CD14-positive monocyte (primary cell): ENCODE data around the gene MAP7D1. TPM values are rescaled to one million over a fixed set of nuclear protein-coding genes. Genes with fewer than 3 reads are reported as not detected.

Source experiments
- DNase-seq, 3 donors: peaks; one replicate each; pipeline ENCODE4 v3.0.0-alpha.2; 2011 to 2022
- H2AFZ ChIP-seq: 2 replicates; pipeline ENCODE4 v1.6.0; 2012; ENCODE audit warnings: mild to moderate bottlenecking, low read depth, low read length, inconsistent platforms; ENCODE audit not compliant: insufficient read depth, poor library complexity, severe bottlenecking
- H3K27ac ChIP-seq, 2 donors: 1 replicate in 1 of 2; 2 replicates in 1 of 2; pipeline ENCODE4 v1.5.1; 2012 to 2013; ENCODE audit warnings: low read length in 2 of 2, control low read depth in 1 of 2, inconsistent platforms in 1 of 2, low read depth in 1 of 2, mild to moderate bottlenecking in 1 of 2
- H3K27me3 ChIP-seq, 2 donors: one replicate each; pipeline versions ENCODE4 v1.6.0 to v1.6.1; 2011 to 2013; ENCODE audit warnings: low read length in 2 of 2; ENCODE audit not compliant: control insufficient read depth in 2 of 2, insufficient read depth in 2 of 2
- H3K36me3 ChIP-seq, 2 donors: replicated peaks in 1 of 2; 1 replicate in 1 of 2; 2 replicates in 1 of 2; pipeline versions ENCODE4 v1.5.1 to v1.6.1; 2012 to 2013; ENCODE audit warnings: low read length in 2 of 2, control low read depth in 1 of 2, inconsistent platforms in 1 of 2, mild to moderate bottlenecking in 1 of 2; ENCODE audit not compliant: insufficient read depth in 2 of 2, control insufficient read depth in 1 of 2
- H3K4me1 ChIP-seq, 2 donors: 1 replicate in 1 of 2; 2 replicates in 1 of 2; pipeline versions ENCODE4 v1.5.1 to v1.6.1; 2012 to 2013; ENCODE audit warnings: low read length in 2 of 2, control low read depth in 1 of 2, inconsistent platforms in 1 of 2, mild to moderate bottlenecking in 1 of 2, moderate library complexity in 1 of 2; ENCODE audit not compliant: insufficient read depth in 2 of 2, control insufficient read depth in 1 of 2
- H3K4me2 ChIP-seq: replicated peaks from 2 replicates; pipeline ENCODE3; 2012; ENCODE audit warnings: low read length, moderate library complexity, mild to moderate bottlenecking; ENCODE audit not compliant: poor library complexity, severe bottlenecking; ENCODE audit errors: extremely low read depth
- H3K4me3 ChIP-seq, 3 experiments: fragments of 200-600 bp in 1 of 3; sonication (generic) in 1 of 3; replicated peaks in 1 of 3; 1 replicate in 2 of 3; 2 replicates in 1 of 3; pipeline ENCODE4 v1.5.1; 2011 to 2013; ENCODE audit warnings: low read length in 3 of 3, mild to moderate bottlenecking in 3 of 3, control low read depth in 2 of 3, low read depth in 2 of 3, inconsistent platforms in 1 of 3, moderate library complexity in 1 of 3
- H3K79me2 ChIP-seq: 2 replicates; pipeline ENCODE4 v1.6.0; 2012; ENCODE audit warnings: mild to moderate bottlenecking, control low read depth, inconsistent platforms, low read length, moderate library complexity; ENCODE audit not compliant: insufficient read depth
- H3K9ac ChIP-seq: 2 replicates; pipeline ENCODE4 v1.6.0; 2017; ENCODE audit warnings: low read length, mild to moderate bottlenecking; ENCODE audit not compliant: insufficient read depth, poor library complexity, severe bottlenecking
- H3K9me3 ChIP-seq, 2 donors: replicated peaks in 1 of 2; 1 replicate in 1 of 2; 2 replicates in 1 of 2; pipeline versions ENCODE4 v1.5.1 to v1.6.1; 2012 to 2013; ENCODE audit warnings: low read length in 2 of 2, control low read depth in 1 of 2; ENCODE audit not compliant: control insufficient read depth in 1 of 2, insufficient read depth in 1 of 2
- H4K20me1 ChIP-seq: 2 replicates; pipeline ENCODE4 v1.6.0; 2012; ENCODE audit warnings: mild to moderate bottlenecking, low read length, control low read depth, moderate library complexity; ENCODE audit not compliant: insufficient read depth
- H3K27ac Mint-ChIP-seq, 7 donors: one replicate each; pipeline ENCODE4 v1.8.0; 2020; ENCODE audit warnings: mild to moderate bottlenecking in 7 of 7, mixed read lengths in 7 of 7, moderate library complexity in 6 of 7, inconsistent platforms in 2 of 7
- H3K27me3 Mint-ChIP-seq, 3 donors: one replicate each; pipeline ENCODE4 v1.8.0; 2021 to 2022; ENCODE audit warnings: low read depth in 3 of 3, mild to moderate bottlenecking in 3 of 3, mixed read lengths in 3 of 3, moderate library complexity in 3 of 3, inconsistent platforms in 1 of 3
- H3K36me3 Mint-ChIP-seq, 2 donors: one replicate each; pipeline ENCODE4 v1.8.0; 2020; ENCODE audit warnings: mixed read lengths in 2 of 2, inconsistent platforms in 1 of 2, mild to moderate bottlenecking in 1 of 2
- H3K4me1 Mint-ChIP-seq: one replicate; pipeline ENCODE4 v1.8.0; 2020; ENCODE audit warnings: mild to moderate bottlenecking, mixed read lengths
- H3K4me3 Mint-ChIP-seq, 2 donors: one replicate each; pipeline ENCODE4 v1.8.0; 2020; ENCODE audit warnings: mild to moderate bottlenecking in 2 of 2, mixed read lengths in 2 of 2, moderate library complexity in 1 of 2
- H3K9me3 Mint-ChIP-seq, 7 donors: one replicate each; pipeline ENCODE4 v1.8.0; 2020 to 2022; ENCODE audit warnings: mixed read lengths in 7 of 7, mild to moderate bottlenecking in 6 of 7, moderate library complexity in 6 of 7, inconsistent platforms in 2 of 7
- CTCF ChIP-seq: fragments of 200-600 bp; IDR thresholded peaks from one replicate; pipeline ENCODE4 v1.8.0; 2022; ENCODE audit warnings: antibody characterized with exemption, mild to moderate bottlenecking
- WGBS: methylation state at CpG from one replicate; pipeline ENCODE4 v1.1.5; 2013; ENCODE audit warnings: missing lambda C conversion rate; ENCODE audit not compliant: insufficient coverage; 5-methylcytosine and 5-hydroxymethylcytosine counted together
- intact Hi-C, 2 donors: fragments of 100-400 bp; cut with micrococcal nuclease; formaldehyde crosslinking; loops; one replicate each; pipeline versions ENCODE4 v1.15.0 to v1.15.1; 2023
- polyA plus RNA-seq, 3 donors: library from polyadenylated mRNA; depleted of rRNA in 1 of 3; unstranded in 2 of 3; stranded (reverse) in 1 of 3; fragments of 300-500 nt in 2 of 3; fragments of >200 nt in 1 of 3; fragmentation: Illumina TruSeq in 2 of 3; gene quantifications; 1 replicate in 2 of 3; 2 replicates in 1 of 3; pipeline ENCODE4 v1.2.3, GENCODE V29; 2012 to 2021

The MAP7D1 gene
- polyA plus RNA-seq, 3 donors = 12.3 to 153 (median 13.6) TPM

- Mint-ChIP-seq H3K9me3 (peaks cover 0 to 2% (median 0%) of the 10 kb centered on the region in 7 donors), H3K27ac (no peak overlapping the region), H3K4me3 (no peak overlapping the region), H3K4me1 (peaks cover 24% of the 10 kb centered on the region), H3K36me3 (peaks cover 37 to 40% of the 10 kb centered on the region in 2 donors), H3K27me3 (peaks cover 2 to 5% (median 3%) of the 10 kb centered on the region in 3 donors)
- Histone ChIP-seq H3K4me2 (no peak overlapping the region), H3K27me3 (no peaks in the 10 kb centered on the region), H3K27ac (no peak overlapping the region), H3K9ac (no peak overlapping the region), H4K20me1 (no peaks in the 10 kb centered on the region), H2AFZ (no peak overlapping the region), H3K4me1 (peaks cover 14 to 25% of the 10 kb centered on the region in 2 donors), H3K36me3 (peaks cover 2 to 15% of the 10 kb centered on the region in 2 donors), H3K4me3 (no peak overlapping the region), H3K79me2 (no peaks in the 10 kb centered on the region), H3K9me3 (no peaks in the 10 kb centered on the region)
- no peak for DNase-seq
- WGBS = 98% methylated on average over 9 of the region's 9 CpGs
- intact Hi-C loops = no loop called here
- TF ChIP-seq CTCF = no peak
Observed at GRCh38 chr1:36112823-36113222, 43.1 kb upstream of the MAP7D1 start.

GRCh38 chr1:36114371-36114770 lies 41.6 kb upstream of the MAP7D1 start:
- no peaks in the 10 kb centered on the region for H3K27me3 ChIP-seq
- H3K79me2 ChIP-seq = no peaks in the 10 kb centered on the region
- H3K4me2 ChIP-seq = no peak overlapping the region
- peaks cover 0 to 2% (median 0%) of the 10 kb centered on the region in 7 donors for H3K9me3 Mint-ChIP-seq
- H3K27ac Mint-ChIP-seq = no peak overlapping the region
- no peak overlapping the region for H3K9ac ChIP-seq
- peaks cover 31% of the 10 kb centered on the region for H3K4me1 Mint-ChIP-seq
- TF ChIP-seq CTCF = no peak
- no peak overlapping the region for H3K4me3 Mint-ChIP-seq
- intact Hi-C loops = no loop called here
- H3K4me1 ChIP-seq = peaks cover 20 to 37% of the 10 kb centered on the region in 2 donors
- H4K20me1 ChIP-seq = no peaks in the 10 kb centered on the region
- peaks cover 2 to 15% of the 10 kb centered on the region in 2 donors for H3K36me3 ChIP-seq
- no peak overlapping the region for H3K27ac ChIP-seq
- WGBS = 70% methylated on average over 5 of the region's 5 CpGs
- H3K36me3 Mint-ChIP-seq = peaks cover 33 to 35% of the 10 kb centered on the region in 2 donors
- DNase-seq = no peak
- H3K4me3 ChIP-seq = no peak overlapping the region
- H3K9me3 ChIP-seq = no peaks in the 10 kb centered on the region
- no peak overlapping the region for H2AFZ ChIP-seq
- H3K27me3 Mint-ChIP-seq = peaks cover 1 to 3% (median 2%) of the 10 kb centered on the region in 3 donors
